SJCRH30 (cell line): ENCODE measurements around the gene GLCE. TPM values are rescaled to one million over a fixed set of nuclear protein-coding genes. Genes with fewer than 3 reads are reported as not detected.

Source experiments
- DNase-seq, 2 experiments: peaks; one replicate each; pipeline ENCODE4 v3.0.0-alpha.2; 2015 to 2020
- H3K27ac ChIP-seq: fragments of 250-450 bp; sonication (Bioruptor Pico); 2 replicates; pipeline ENCODE4 v1.5.1; 2020; ENCODE audit warnings: mild to moderate bottlenecking, moderate library complexity
- H3K27me3 ChIP-seq: fragments of 250-450 bp; sonication (Bioruptor Pico); 2 replicates; pipeline ENCODE4 v1.5.1; 2020; ENCODE audit warnings: mild to moderate bottlenecking, moderate library complexity
- H3K36me3 ChIP-seq: fragments of 250-450 bp; sonication (Bioruptor Pico); 2 replicates; pipeline ENCODE4 v1.5.1; 2020; ENCODE audit warnings: mild to moderate bottlenecking, moderate library complexity
- H3K4me1 ChIP-seq: fragments of 250-450 bp; sonication (Bioruptor Pico); 2 replicates; pipeline ENCODE4 v1.5.1; 2020; ENCODE audit warnings: mild to moderate bottlenecking, moderate library complexity
- H3K4me3 ChIP-seq: fragments of 250-450 bp; sonication (Bioruptor Pico); 2 replicates; pipeline ENCODE4 v1.5.1; 2020; ENCODE audit warnings: mild to moderate bottlenecking, moderate library complexity
- H3K9me3 ChIP-seq: fragments of 250-450 bp; sonication (Bioruptor Pico); replicated peaks from 2 replicates; pipeline ENCODE4 v1.5.1; 2020; ENCODE audit warnings: mild to moderate bottlenecking, moderate library complexity
- total RNA-seq: library from RNA; depleted of rRNA; stranded (reverse); fragments of >200 nt; shearing (Covaris generic); gene quantifications from 2 replicates; pipeline ENCODE4 v1.2.3, GENCODE V29; 2014

The GLCE gene
- total RNA-seq, 1 experiment from 2014 or later, result 51.2 TPM

- H3K4me1 ChIP-seq, result no peaks in the 10 kb centered on the region
- H3K4me3 ChIP-seq, result no peak overlapping the region
- no peak overlapping the region for H3K27ac ChIP-seq
- peaks cover 7% of the 10 kb centered on the region for H3K9me3 ChIP-seq
- no peaks in the 10 kb centered on the region for H3K27me3 ChIP-seq
- no peak for DNase-seq
- no peaks in the 10 kb centered on the region for H3K36me3 ChIP-seq
These were observed 28.7 kb downstream of the GLCE start for GRCh38 chr15:69189157-69189556.

DNA sequence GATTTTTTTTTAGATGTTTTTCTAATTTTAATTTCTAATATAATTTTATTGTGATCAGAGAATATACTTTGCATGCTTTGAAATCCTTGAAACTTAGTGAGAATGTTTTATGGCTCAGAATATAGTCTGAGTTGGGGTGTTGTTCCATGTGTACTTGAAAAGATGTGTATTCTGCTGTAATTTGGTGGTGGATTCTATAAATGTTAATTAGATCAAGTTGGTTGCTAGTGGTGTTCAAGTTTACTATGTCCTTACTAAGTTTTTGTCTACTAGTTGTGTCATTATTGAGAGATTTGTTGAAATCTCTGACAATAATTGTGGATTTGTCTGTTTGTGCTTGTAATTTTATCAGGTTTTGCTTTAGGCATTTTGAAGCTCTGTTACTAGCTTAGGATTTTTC is 29.7 kb downstream of the GLCE start:
- H3K27me3 ChIP-seq, result no peaks in the 10 kb centered on the region
- H3K27ac ChIP-seq, result no peak overlapping the region
- H3K36me3 ChIP-seq, result no peaks in the 10 kb centered on the region
- H3K4me1 ChIP-seq, result no peaks in the 10 kb centered on the region
- H3K9me3 ChIP-seq, result peaks cover 7% of the 10 kb centered on the region
- DNase-seq, result no peak
- H3K4me3 ChIP-seq, result no peak overlapping the region

GRCh38 chr15:69190504-69190903 is 30.1 kb downstream of the GLCE start:
- Histone ChIP-seq H3K27me3 (no peaks in the 10 kb centered on the region), H3K4me3 (no peak overlapping the region), H3K4me1 (no peaks in the 10 kb centered on the region), H3K9me3 (peaks cover 7% of the 10 kb centered on the region), H3K27ac (no peak overlapping the region), H3K36me3 (no peaks in the 10 kb centered on the region)
- DNase-seq, result no peak

DNA sequence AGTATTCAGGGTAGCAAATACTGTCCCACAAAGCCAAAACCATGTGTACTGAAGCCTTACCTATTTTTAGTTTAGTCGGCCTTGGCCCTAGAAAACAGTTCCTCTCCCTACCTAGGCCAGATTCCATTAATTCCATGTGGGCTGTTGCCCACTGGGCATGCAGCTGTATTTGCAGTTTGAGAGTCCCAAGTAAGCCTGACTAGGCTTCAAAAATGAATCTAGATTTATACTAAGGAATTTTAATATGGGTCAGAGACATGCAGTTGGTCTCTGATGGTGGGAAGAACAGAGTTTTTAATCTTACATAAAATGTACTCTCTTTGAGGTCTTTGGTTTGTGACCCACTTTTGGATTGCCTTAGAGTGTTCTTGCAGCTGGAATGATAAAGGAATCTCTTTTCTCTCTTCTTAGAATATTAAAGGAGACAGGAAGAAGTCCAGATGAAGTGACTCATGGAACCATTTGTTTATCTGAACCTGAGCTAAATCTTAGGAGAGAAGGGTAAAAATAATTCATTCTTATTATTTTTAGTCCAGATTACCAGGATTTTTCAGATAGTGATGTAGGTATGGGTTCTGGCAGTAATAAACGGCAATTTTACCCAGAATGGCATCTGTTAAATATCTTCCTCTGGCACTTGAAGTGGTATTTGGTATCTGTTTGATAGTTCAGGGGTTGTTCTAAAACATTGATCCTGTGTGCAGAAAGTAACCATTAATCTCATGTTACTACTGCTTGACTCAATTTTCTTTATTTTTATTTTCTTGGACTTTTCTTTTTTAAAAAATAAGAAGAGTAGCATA is 33.8 kb downstream of the GLCE start:
- DNase-seq, result no peak
- H3K27ac ChIP-seq, result no peak overlapping the region

DNA sequence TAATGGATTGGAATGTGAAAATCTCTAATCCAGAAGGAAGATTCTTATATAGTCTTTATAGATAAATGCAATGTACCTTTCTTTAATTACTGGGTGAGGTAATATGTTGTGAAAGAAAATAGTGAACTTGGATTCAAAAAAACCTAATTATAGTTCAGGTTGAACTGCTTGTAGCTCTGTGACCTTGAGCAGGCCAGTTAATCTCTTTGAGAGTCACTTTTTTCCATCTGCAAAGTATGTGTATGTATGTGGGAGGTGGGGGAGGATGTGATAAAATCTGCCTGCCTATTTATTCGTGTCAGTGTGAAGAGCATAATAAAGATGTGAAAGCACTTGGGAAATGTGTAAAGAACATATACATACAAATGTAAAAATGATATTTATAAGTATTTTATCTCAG is 34.4 kb downstream of the GLCE start:
- Histone ChIP-seq H3K4me3 (no peak overlapping the region), H3K27me3 (no peaks in the 10 kb centered on the region), H3K4me1 (no peaks in the 10 kb centered on the region), H3K36me3 (no peaks in the 10 kb centered on the region), H3K27ac (no peak overlapping the region), H3K9me3 (peaks cover 6% of the 10 kb centered on the region)
- no peak for DNase-seq

More for the DNA sequence above, 33.8 kb downstream of the GLCE start:
- no peak overlapping the region for H3K4me3 ChIP-seq
- H3K4me1 ChIP-seq, result no peaks in the 10 kb centered on the region
- no peaks in the 10 kb centered on the region for H3K36me3 ChIP-seq
- H3K27me3 ChIP-seq, result no peaks in the 10 kb centered on the region
- H3K9me3 ChIP-seq, result peaks cover 7% of the 10 kb centered on the region

GRCh38 chr15:69200832-69201745 is 40.7 kb downstream of the GLCE start:
- Histone ChIP-seq H3K27ac (no peak overlapping the region), H3K27me3 (no peaks in the 10 kb centered on the region), H3K36me3 (no peaks in the 10 kb centered on the region), H3K9me3 (no peaks in the 10 kb centered on the region), H3K4me3 (no peak overlapping the region), H3K4me1 (no peaks in the 10 kb centered on the region)
- no peak for DNase-seq

DNA sequence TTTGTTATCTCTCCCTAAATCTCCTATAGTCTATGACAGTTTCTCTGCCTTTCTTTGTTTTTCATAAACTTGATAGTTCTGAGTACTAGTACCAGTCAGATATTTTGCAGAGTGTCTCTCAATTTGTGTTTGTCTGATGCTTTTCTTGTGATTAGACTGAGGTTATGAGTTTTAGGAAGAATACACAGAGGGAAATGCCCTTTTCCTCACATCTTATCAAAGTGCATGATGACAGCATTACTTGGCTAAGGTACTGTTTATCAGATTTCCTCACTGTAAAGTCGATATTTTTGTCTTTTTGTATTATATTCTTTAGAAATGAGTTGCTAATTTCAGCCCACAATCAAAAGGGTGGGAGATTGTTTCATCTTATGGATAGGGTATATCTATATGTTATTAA is 45.6 kb downstream of the GLCE start:
- H3K27me3 ChIP-seq, result no peaks in the 10 kb centered on the region
- H3K4me1 ChIP-seq, result no peaks in the 10 kb centered on the region
- H3K4me3 ChIP-seq, result no peak overlapping the region
- DNase-seq, result no peak
- no peaks in the 10 kb centered on the region for H3K36me3 ChIP-seq
- no peaks in the 10 kb centered on the region for H3K9me3 ChIP-seq
- no peak overlapping the region for H3K27ac ChIP-seq

GRCh38 chr15:69209661-69210060 is 49.2 kb downstream of the GLCE start:
- Histone ChIP-seq H3K27me3 (no peaks in the 10 kb centered on the region), H3K4me1 (no peaks in the 10 kb centered on the region), H3K27ac (no peak overlapping the region), H3K9me3 (no peaks in the 10 kb centered on the region), H3K36me3 (no peaks in the 10 kb centered on the region), H3K4me3 (no peak overlapping the region)
- peak in 1 of 2 experiments; percentile 14 for DNase-seq

- H3K36me3 ChIP-seq, result no peaks in the 10 kb centered on the region
These were observed 50.1 kb downstream of the GLCE start for GRCh38 chr15:69210574-69210973.

DNA sequence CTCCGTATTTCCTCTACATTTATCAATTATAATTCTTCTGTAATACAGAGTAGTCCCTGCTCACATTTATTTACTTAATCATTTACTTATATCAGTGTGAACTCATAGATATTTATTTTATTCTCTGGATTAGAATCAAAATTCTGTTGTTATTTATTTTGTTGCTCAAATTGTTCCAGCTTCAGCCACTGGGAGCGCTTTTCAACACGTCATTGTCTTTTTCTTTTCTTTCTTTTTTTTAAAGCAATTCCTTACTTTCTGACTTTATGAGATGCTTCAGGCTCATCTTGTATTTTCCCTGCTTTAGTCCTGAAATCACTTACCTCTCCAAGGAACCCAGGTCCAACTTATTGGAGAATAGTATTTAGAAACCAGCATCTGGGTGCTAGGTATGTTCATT is 53.4 kb downstream of the GLCE start:
- no peaks in the 10 kb centered on the region for H3K4me1 ChIP-seq
- H3K9me3 ChIP-seq, result no peaks in the 10 kb centered on the region
- no peaks in the 10 kb centered on the region for H3K36me3 ChIP-seq
- H3K4me3 ChIP-seq, result no peak overlapping the region
- H3K27ac ChIP-seq, result no peak overlapping the region
- no peaks in the 10 kb centered on the region for H3K27me3 ChIP-seq
- DNase-seq, result no peak

More at GRCh38 chr15:69210574-69210973, 50.1 kb downstream of the GLCE start:
- H3K4me1 ChIP-seq, result no peaks in the 10 kb centered on the region
- no peaks in the 10 kb centered on the region for H3K9me3 ChIP-seq
- DNase-seq, result no peak
- no peak overlapping the region for H3K4me3 ChIP-seq
- H3K27me3 ChIP-seq, result no peaks in the 10 kb centered on the region
- no peak overlapping the region for H3K27ac ChIP-seq

DNA sequence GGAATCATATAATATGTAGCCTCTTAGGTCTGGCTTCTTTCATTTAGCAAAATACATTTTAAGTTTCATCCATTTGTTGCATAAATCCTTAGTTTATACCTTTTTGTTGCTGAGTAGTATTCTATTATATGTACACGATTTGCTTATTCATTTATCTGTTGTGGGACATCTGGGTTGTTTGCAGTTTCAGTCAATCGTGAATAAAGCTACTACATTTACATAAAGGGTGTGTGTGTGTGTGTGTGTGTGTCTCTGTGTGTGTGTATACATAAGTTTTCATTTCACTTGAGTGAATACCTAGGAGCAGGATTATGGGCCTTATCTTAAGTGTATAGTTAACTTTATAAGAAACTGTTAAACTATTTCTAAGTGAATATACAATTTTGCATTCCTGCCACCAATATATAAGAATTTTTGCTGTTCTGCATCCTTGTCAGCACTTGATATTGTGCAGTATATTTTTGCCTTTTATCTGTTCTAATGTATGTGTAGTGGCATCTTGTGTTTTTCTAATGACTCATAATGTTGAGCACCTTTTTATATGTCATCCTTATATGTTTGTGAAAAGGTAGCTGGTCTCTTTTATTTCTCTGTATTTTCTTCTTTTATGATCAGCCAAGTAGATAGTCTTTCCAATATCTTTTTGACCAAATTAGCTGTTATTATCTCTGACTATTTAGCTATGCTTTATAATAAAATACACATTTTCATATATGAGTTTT is 55.0 kb downstream of the GLCE start:
- H3K9me3 ChIP-seq, result peaks cover 4% of the 10 kb centered on the region; the same call in 1 of the 2 replicates
- H3K27ac ChIP-seq, result no peak overlapping the region
- H3K4me1 ChIP-seq, result no peaks in the 10 kb centered on the region
- H3K36me3 ChIP-seq, result no peaks in the 10 kb centered on the region
- DNase-seq, result no peak
- H3K27me3 ChIP-seq, result no peaks in the 10 kb centered on the region
- no peak overlapping the region for H3K4me3 ChIP-seq

- H3K4me1 ChIP-seq, result no peaks in the 10 kb centered on the region
- H3K27me3 ChIP-seq, result no peaks in the 10 kb centered on the region
- no peaks in the 10 kb centered on the region; the same call in 1 of the 2 replicates for H3K36me3 ChIP-seq
- H3K4me3 ChIP-seq, result no peak overlapping the region
- peaks cover 4% of the 10 kb centered on the region; the same call in 1 of the 2 replicates for H3K9me3 ChIP-seq
- no peak overlapping the region for H3K27ac ChIP-seq
- DNase-seq, result no peak
These were observed 56.9 kb downstream of the GLCE start for GRCh38 chr15:69217381-69217780.

GRCh38 chr15:69219690-69220089 is 59.3 kb downstream of the GLCE start:
- Histone ChIP-seq H3K4me3 (no peak overlapping the region), H3K4me1 (no peaks in the 10 kb centered on the region), H3K27me3 (no peaks in the 10 kb centered on the region), H3K9me3 (peaks cover 4% of the 10 kb centered on the region; the same call in 1 of the 2 replicates), H3K27ac (no peak overlapping the region), H3K36me3 (no peaks in the 10 kb centered on the region; the same call in 1 of the 2 replicates)
- no peak for DNase-seq

- H3K4me3 ChIP-seq, result no peak overlapping the region
- peaks cover 4% of the 10 kb centered on the region; the same call in 1 of the 2 replicates for H3K9me3 ChIP-seq
- DNase-seq, result no peak
- H3K36me3 ChIP-seq, result no peaks in the 10 kb centered on the region; the same call in 1 of the 2 replicates
- H3K4me1 ChIP-seq, result no peaks in the 10 kb centered on the region
- no peaks in the 10 kb centered on the region for H3K27me3 ChIP-seq
- no peak overlapping the region for H3K27ac ChIP-seq
These were observed 61.6 kb downstream of the GLCE start for GRCh38 chr15:69222002-69222474.
